GM20000 (cell line): Measurements from ENCODE around the gene MAPK1IP1L.
"Not testable (repeated sequence)": the region's sequence is repeated elsewhere in the genome, so short reads cannot be mapped to it uniquely, and the experiment has no call there.

Experiments used
- DNase-seq: peaks from one replicate; pipeline ENCODE4 v3.0.0; 2012; ENCODE audit warnings: low spot score
- TF ChIP-seq, protein P1 (sequence below): IDR thresholded peaks from 2 replicates; pipeline ENCODE4 v1.5.1; 2012; ENCODE audit warnings: mild to moderate bottlenecking, control low read depth; ENCODE audit errors: extremely low read depth, missing control alignments

Gene MAPK1IP1L

DNA sequence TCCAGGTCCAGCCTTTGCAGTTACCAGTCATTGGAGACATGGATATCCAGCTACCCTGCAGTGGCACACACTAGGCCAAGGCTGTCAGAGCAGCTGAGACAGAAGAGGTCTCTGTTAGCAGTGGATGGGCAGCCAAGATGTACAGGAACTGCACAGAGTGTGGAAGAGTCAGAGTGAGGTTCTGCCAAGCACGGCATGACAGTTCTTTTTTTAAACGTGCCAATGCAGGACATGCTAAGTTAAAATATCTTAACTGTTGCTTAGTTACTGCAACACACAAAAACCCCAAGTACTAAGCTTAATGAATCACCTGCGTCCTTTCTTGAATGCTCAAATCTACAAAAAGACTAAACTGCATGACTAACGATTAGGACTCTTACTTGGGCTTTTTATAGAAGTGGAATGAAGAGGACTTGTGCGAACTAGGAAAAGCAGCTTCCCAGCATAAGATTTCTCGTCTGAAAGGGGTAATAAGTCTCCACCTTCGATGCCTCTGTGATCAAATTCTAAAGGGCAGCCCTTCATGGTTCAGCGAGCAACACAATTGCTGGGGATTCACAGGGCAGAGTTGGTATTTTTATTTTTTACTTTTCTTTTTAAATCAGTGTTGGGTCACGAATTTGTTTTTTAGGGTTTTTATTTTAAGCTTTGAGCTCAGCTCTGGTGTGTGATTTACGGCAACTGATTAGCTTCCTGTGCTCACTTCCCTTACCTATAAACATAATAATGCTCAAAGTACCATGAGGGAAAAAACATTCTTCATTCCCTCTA is 20.6 kb downstream of the MAPK1IP1L start:
- TF ChIP-seq, protein P1, sequence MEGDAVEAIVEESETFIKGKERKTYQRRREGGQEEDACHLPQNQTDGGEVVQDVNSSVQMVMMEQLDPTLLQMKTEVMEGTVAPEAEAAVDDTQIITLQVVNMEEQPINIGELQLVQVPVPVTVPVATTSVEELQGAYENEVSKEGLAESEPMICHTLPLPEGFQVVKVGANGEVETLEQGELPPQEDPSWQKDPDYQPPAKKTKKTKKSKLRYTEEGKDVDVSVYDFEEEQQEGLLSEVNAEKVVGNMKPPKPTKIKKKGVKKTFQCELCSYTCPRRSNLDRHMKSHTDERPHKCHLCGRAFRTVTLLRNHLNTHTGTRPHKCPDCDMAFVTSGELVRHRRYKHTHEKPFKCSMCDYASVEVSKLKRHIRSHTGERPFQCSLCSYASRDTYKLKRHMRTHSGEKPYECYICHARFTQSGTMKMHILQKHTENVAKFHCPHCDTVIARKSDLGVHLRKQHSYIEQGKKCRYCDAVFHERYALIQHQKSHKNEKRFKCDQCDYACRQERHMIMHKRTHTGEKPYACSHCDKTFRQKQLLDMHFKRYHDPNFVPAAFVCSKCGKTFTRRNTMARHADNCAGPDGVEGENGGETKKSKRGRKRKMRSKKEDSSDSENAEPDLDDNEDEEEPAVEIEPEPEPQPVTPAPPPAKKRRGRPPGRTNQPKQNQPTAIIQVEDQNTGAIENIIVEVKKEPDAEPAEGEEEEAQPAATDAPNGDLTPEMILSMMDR, result no peak
- DNase-seq, result peak; percentile 53

DNA sequence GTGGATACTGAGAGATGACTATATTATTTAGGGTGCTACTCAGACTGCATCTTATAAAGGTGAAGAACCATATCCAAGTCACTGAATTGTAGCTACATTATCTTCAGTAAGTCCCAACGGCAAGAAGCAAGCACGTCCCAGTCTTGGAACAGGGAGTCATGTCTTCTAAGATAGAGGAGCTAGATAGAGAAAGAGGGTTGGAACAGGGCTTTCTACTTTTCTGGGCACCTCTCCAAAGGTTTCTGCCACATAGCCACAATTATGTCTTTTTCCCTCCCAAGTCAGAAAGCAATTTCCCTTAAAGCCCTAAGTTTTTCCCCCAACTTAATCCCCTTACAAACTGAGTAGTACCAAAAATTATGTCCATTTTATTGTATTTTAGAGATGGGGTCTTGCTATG is 22.4 kb downstream of the MAPK1IP1L start:
- TF ChIP-seq, protein P1, result no peak
- no peak for DNase-seq

DNA sequence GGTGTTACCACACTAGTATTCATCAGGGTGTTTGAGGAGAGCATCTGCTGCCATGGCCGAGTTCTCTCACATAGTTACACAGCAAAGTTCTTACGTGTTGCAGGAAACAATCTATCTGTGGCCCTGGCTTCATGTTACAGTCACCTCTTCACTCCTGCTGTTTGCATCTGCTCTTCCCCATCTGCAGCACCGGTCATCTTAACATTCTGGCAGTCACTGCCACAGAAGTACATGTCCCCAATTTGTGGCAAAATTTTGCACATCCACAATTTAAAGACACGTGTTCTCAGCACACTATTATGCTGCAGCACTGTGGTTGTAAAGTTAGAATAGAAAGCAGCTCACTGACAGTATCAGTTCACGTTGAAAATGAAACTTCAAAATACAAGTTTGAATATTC is 23.2 kb downstream of the MAPK1IP1L start:
- peak; percentile 36 for DNase-seq
- TF ChIP-seq, protein P1, result no peak

DNA sequence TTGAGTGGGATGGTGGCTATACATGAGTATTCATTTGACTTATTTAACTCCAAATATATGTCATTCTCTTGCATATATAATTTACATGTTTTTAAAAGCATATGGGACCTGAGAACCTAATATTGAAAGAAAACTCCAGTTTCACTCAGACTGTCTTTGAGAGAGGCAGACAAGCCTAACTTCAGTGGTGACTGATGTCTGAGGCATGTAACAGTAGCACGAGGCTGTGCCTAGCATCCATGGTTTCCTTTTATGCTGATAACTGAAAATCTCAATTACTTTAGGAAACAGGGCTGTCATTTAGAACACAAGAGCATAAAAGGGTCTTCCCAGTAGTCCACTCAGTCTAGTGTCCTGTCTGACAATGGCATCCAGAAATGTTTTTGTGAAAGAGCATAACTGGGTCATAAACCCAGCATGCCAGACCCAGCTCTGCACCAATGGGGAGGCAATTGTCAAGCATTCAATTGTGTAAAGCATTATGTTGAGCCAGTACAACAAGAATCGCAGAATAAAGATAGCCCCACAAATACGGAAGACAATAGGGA is 24.3 kb downstream of the MAPK1IP1L start:
- no peak for DNase-seq
- TF ChIP-seq, protein P1, result no peak

DNA sequence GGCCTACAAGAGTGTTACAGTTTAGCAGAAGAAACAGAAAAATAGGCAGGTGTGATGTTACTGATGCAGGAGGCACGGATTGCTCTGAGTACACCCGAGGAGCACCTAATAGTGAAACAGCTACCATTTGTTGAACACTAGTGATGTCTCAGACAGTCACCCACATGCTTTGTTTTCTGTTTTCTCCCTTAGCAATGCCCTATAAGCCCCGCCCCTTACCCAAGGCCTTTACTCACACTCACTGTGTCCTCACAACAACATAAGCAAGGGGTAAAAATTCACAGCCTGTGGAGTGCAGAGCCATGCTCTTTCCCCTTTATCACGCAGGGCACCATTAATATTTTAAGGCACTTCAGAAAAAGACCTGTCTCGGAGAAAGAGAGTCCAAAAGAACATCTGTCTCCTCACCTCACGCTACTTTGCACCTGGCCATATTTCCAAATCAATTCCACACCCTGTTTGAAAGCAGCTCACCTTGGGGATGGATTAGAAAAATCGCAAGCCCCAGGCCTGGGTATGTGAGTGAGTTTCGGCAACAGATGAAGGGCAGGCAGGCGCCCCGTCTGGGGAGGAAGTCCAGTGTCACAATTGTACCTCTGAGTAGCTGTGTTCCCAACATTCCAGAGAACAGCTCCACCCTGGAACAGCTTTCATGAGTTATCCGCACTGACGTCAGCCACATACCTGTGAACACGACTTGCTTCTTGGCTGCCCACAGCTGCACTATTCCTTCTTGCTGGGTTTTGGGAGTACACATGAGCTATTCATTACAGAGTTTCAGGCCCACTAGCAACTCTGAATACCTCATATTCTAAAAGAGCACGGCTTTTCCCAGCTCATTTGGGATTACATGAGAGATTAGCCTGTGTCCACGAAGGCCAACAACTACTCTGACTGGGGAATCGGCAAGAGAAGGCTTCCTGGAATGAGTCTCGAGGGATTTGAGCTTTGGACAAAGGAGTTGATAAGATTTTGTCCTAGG is 26.0 kb downstream of the MAPK1IP1L start:
- TF ChIP-seq, protein P1, result no peak
- DNase-seq, result no peak

DNA sequence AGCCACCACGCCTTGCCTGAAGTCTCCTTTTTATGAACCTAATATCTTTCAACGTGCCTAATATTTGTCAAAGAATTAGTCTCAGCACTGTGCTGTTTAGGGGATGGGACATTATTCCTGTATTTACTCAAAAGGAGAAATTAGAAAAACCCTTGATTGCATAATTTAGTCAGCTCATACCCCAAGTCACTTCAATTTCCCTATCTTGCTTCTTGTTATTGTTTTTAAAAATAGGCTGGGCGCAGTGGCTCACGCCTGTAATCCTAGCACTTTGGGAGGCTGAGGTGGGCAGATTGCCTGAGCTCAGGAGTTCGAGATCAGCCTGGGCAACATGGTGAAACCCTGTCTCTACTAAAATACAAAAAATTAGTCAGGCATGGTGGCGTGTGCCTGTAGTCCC is 28.5 kb downstream of the MAPK1IP1L start:
- not testable (repeated sequence) for DNase-seq

DNA sequence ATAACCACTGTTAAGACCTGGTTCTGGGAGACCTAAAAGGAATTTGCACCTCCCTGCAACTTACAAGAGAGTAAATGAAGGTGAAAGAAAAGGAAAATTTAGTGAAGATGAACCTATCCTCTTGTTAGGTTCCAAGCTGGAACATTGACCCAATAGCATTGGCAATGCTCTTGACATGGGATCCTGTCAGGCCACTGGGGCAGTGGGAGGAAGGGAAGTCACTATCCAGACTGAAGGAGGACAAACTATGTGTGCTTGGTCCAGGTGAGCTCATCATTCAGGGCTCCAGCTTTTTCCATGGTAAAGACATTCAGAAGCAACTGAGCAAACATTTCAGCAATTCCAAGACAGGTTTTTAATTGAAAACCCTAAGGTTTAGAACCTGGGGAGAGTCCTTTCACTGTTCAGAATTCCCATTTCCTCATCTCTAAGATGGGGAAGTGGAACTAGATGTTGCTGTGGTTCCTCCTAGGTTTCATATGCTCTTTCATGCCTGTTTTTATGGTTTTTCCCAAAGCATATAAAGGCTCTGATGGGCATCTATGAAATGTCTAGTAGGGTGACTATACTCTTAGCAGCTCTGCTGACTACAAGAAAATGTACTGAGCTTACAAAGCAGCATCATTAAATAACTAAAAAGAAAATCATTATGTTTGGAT is 33.1 kb downstream of the MAPK1IP1L start:
- TF ChIP-seq, protein P1, result no peak
- no peak for DNase-seq
